Measurements from ENCODE around the gene CFAP77. TPM values are rescaled to one million over a fixed set of nuclear protein-coding genes. Genes with fewer than 3 reads are reported as not detected.

CFAP77 gene
- total RNA-seq, 8 experiments from 2014 or later, result 0.21 to 7.9 (median 0.38) TPM; not detected in 3

- WGBS, 10 experiments, result 10 to 100% (median 29%) methylated on average over 1 to 8 of the region's 18 CpGs; no CpG with 5 or more reads in 4 of the 10 experiments
- no peak for ATAC-seq (replicated peaks in 6 of 8)
- Histone ChIP-seq H3K27ac (no peak overlapping the region), H3K4me3 (no peak overlapping the region), H3K4me1 (replicated peaks in 1 of 2) (no peaks in the 10 kb centered on the region)
- in situ Hi-C loops (cut with MboI; ENCODE audit: low pct_unique_long_range_greater_than_20kb in 2 of 9, low sequenced_read_pairs in 9 of 9, unreplicated experiment in 9 of 9), result no loop called here
These were observed 106.9 kb downstream of the CFAP77 start for GRCh38 chr9:132516911-132517310.

DNA sequence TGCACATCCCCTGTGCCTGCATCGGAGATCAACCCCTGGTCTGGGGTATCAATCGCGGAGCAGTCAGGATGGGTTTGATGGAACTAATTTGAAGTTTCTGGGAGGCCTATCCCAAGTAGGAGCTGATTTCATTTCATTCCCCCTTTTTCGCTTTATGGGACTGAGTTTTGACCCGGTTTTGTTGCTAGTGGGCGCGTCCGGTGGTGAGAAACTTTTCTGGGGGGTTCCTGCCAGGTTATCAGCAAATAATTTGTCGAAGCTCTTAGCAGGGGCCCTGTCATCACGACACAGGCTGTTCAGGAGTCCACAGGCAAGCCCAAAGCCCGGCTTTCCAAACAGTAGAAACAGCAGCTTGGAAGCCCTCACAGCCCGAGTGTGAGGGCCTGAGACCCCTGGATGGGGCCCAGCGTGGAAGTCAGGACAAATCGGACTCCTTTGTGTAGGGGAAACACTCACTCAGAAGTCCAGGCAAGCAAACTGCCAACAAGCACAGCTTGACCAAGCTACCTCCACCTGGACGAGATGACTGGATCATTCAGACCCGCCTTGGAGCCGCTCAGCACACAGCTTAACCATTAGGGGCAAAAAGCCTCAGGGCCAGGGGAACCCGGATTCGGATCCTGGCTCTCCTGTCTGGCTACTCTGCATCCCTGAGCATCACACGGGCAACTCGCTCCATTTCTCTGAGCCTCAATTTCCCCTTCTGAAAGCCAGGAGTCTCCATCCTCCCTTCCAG is 108.0 kb downstream of the CFAP77 start:
- Histone ChIP-seq H3K4me3 (no peak overlapping the region), H3K4me1 (replicated peaks in 1 of 2) (peaks cover 5 to 6% of the 10 kb centered on the region in 2 donors), H3K27ac (no peak overlapping the region)
- 0 to 100% (median 76%) methylated on average over 1 to 14 of the region's 21 CpGs; no CpG with 5 or more reads in 3 of the 10 experiments for WGBS, 10 experiments
- ATAC-seq (replicated peaks in 6 of 8), result no peak
- in situ Hi-C loops (cut with MboI; ENCODE audit: low pct_unique_long_range_greater_than_20kb in 2 of 9, low sequenced_read_pairs in 9 of 9, unreplicated experiment in 9 of 9), result no loop called here

- Histone ChIP-seq H3K4me1 (replicated peaks in 1 of 2) (peaks cover 5 to 6% of the 10 kb centered on the region in 2 donors), H3K27ac (no peak overlapping the region), H3K4me3 (no peak overlapping the region)
- in situ Hi-C loops (cut with MboI; ENCODE audit: low pct_unique_long_range_greater_than_20kb in 2 of 9, low sequenced_read_pairs in 9 of 9, unreplicated experiment in 9 of 9), result no loop called here
- 27 to 100% (median 78%) methylated on average over 1 to 7 of the region's 11 CpGs; no CpG with 5 or more reads in 3 of the 10 experiments for WGBS, 10 experiments
- no peak for ATAC-seq (replicated peaks in 6 of 8)
These were observed 108.6 kb downstream of the CFAP77 start for GRCh38 chr9:132518626-132519025.

- Histone ChIP-seq H3K4me3 (no peak overlapping the region), H3K27ac (no peak overlapping the region), H3K4me1 (replicated peaks in 1 of 2) (peaks cover 5 to 6% of the 10 kb centered on the region in 2 donors)
- WGBS, 10 experiments, result no CpG with 5 or more reads among the region's 2 CpGs
- in situ Hi-C loops (cut with MboI; ENCODE audit: low pct_unique_long_range_greater_than_20kb in 2 of 9, low sequenced_read_pairs in 9 of 9, unreplicated experiment in 9 of 9), result no loop called here
- ATAC-seq (replicated peaks in 6 of 8), result no peak
These were observed 109.0 kb downstream of the CFAP77 start for GRCh38 chr9:132519033-132519432.

- no peak overlapping the region for H3K27ac ChIP-seq
- 14 to 80% (median 47%) methylated on average over 1 to 4 of the region's 5 CpGs; no CpG with 5 or more reads in 5 of the 10 experiments for WGBS, 10 experiments
- no peak overlapping the region for H3K4me3 ChIP-seq
- in situ Hi-C loops (cut with MboI; ENCODE audit: low pct_unique_long_range_greater_than_20kb in 2 of 9, low sequenced_read_pairs in 9 of 9, unreplicated experiment in 9 of 9), result no loop called here
- no peak for ATAC-seq (replicated peaks in 6 of 8)
- peaks cover 5 to 6% of the 10 kb centered on the region in 2 donors for H3K4me1 ChIP-seq (replicated peaks in 1 of 2)
These were observed 110.6 kb downstream of the CFAP77 start for GRCh38 chr9:132520612-132521011.

DNA sequence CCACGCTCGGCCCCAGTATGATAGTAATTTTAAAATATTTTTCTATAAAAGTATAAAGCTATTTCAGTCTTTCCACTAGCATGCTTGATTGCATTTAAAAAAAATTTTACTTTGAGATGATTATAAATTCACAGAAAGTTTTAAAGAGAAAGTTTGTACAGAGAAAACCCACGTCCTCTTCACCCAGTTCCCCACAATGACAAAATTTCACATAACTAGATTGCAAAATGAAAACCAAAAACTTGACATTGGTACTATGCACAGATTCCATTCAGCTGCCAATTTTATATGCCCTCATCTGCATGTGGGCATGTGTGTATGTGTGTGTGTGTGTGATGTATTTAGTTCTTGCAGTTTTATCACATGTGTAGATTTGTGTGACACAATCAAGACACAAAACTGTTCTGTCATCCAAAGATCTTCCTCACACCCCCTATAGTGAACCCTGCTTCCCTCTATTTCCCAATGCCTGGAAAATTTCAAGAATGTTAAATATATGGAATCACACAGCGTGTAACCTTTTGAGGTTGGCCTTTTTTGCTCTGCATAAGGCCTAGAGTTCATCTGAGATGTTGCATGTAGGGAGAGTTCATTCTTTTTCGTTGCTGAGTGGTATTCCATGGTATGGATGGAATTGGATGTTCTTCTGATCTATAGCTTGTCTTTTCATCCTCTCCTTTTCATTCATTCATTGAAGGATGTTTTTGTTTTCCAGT is 115.5 kb downstream of the CFAP77 start:
- no peak for ATAC-seq (replicated peaks in 6 of 8)
- in situ Hi-C loops (cut with MboI; ENCODE audit: low pct_unique_long_range_greater_than_20kb in 2 of 9, low sequenced_read_pairs in 9 of 9, unreplicated experiment in 9 of 9), result no loop called here
- Histone ChIP-seq H3K4me3 (no peak overlapping the region), H3K4me1 (replicated peaks in 1 of 2) (peaks cover 5 to 6% of the 10 kb centered on the region in 2 donors), H3K27ac (no peak overlapping the region)
- 22 to 80% (median 44%) methylated on average over 1 to 5 of the region's 5 CpGs; no CpG with 5 or more reads in 2 of the 10 experiments for WGBS, 10 experiments

DNA sequence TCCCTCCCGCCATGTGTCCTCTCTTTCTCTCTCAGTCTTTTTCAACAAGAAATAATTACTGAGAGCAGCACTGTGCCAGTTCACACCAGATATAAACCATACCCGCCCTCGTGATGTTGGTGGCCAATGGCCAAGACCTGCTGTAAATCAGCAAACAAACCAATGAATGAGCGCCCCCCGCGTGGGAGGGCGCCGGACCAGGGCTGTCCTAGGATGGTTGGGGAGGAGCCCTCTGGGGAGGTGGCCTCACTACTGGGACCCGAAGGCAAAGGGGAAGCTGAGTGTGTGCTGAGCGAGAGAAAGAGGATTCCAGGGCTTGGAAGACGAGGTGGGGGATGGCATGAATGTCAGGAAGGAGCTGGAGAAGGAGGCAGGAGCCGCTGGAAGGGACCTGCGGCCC is 121.2 kb downstream of the CFAP77 start:
- Histone ChIP-seq H3K4me1 (replicated peaks in 1 of 2) (peaks cover 6 to 14% of the 10 kb centered on the region in 2 donors), H3K27ac (no peak overlapping the region), H3K4me3 (no peak overlapping the region)
- whole genome bisulfite sequencing, 10 experiments, result 9 to 77% (median 40%) methylated on average over 1 to 10 of the region's 13 CpGs; no CpG with 5 or more reads in 1 of the 10 experiments
- in situ Hi-C loops (cut with MboI; ENCODE audit: low pct_unique_long_range_greater_than_20kb in 2 of 9, low sequenced_read_pairs in 9 of 9, unreplicated experiment in 9 of 9), result no loop called here
- ATAC-seq (replicated peaks in 6 of 8), result peak in 7 of 8 experiments; percentile 73 to 95 (median 89)

- WGBS, 10 experiments, result 16 to 93% (median 60%) methylated on average over 1 to 14 of the region's 25 CpGs; no CpG with 5 or more reads in 1 of the 10 experiments
- H3K4me3 ChIP-seq, result no peak overlapping the region
- peaks cover 6 to 14% of the 10 kb centered on the region in 2 donors for H3K4me1 ChIP-seq (replicated peaks in 1 of 2)
- ATAC-seq (replicated peaks in 6 of 8), result peak in 4 of 8 experiments; percentile 24 to 69 (median 56)
- in situ Hi-C loops (cut with MboI; ENCODE audit: low pct_unique_long_range_greater_than_20kb in 2 of 9, low sequenced_read_pairs in 9 of 9, unreplicated experiment in 9 of 9), result no loop called here
- no peak overlapping the region for H3K27ac ChIP-seq
These were observed 121.9 kb downstream of the CFAP77 start for GRCh38 chr9:132531710-132532570.

- Histone ChIP-seq H3K4me1 (replicated peaks in 1 of 2) (peaks cover 9 to 14% of the 10 kb centered on the region in 2 donors), H3K27ac (no peak overlapping the region), H3K4me3 (no peak overlapping the region)
- ATAC-seq (replicated peaks in 6 of 8), result no peak
- in situ Hi-C loops (cut with MboI; ENCODE audit: low pct_unique_long_range_greater_than_20kb in 2 of 9, low sequenced_read_pairs in 9 of 9, unreplicated experiment in 9 of 9), result no loop called here
- 50 to 100% (median 86%) methylated on average over 1 to 2 of the region's 2 CpGs; no CpG with 5 or more reads in 1 of the 10 experiments for WGBS, 10 experiments
These were observed 124.8 kb downstream of the CFAP77 start for GRCh38 chr9:132534832-132535231.

DNA sequence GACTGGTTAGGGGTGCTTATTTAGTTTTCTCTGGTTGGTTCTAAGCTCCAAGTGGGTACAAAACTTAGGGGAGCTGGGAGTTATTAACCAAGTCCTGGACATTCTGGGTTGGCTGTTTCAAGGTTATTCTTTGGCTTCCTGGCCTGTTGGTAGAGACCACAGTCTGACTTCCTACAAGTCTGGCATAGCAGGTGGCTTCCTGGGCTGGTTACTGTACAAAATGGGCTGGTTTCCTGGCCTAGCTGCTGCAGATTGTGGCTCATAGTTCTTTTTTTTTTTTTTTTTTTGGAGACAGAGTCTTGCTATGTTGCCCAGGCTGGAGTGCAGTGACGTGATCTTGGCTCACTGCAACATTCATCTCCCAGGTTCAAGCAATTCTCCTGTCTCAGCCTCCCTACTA is 126.1 kb downstream of the CFAP77 start:
- Histone ChIP-seq H3K27ac (no peak overlapping the region), H3K4me1 (replicated peaks in 1 of 2) (peaks cover 16% of the 10 kb centered on the region in 2 donors), H3K4me3 (no peak overlapping the region)
- in situ Hi-C loops (cut with MboI; ENCODE audit: low pct_unique_long_range_greater_than_20kb in 2 of 9, low sequenced_read_pairs in 9 of 9, unreplicated experiment in 9 of 9), result no loop called here
- 43 to 100% (median 60%) methylated on average over 1 of the region's 1 CpG; no CpG with 5 or more reads in 7 of the 10 experiments for WGBS, 10 experiments
- no peak for ATAC-seq (replicated peaks in 6 of 8)

DNA sequence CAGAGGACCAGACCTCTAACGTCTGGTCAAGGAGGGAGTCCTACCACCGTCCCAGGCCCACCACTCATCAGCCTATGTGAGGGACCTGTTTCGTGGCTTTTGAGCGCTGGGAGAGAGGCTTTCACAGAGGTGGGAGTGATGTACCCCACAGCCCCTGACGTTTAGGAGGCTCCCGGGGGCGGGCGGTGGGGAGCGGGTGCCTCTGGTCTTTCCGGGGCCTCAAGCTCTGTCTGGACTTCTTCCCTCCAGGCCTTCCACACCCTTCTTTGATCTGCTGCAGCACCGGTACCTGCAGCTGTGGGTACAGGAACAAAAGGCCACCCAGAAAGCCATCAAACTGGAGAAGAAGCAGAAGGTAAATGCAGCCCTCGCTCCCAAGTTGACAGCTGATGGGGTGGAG is 127.3 kb downstream of the CFAP77 start:
- 60 to 100% (median 83%) methylated on average over 1 to 4 of the region's 12 CpGs; no CpG with 5 or more reads in 4 of the 10 experiments for WGBS, 10 experiments
- in situ Hi-C loops (cut with MboI; ENCODE audit: low pct_unique_long_range_greater_than_20kb in 2 of 9, low sequenced_read_pairs in 9 of 9, unreplicated experiment in 9 of 9), result no loop called here
- Histone ChIP-seq H3K4me1 (replicated peaks in 1 of 2) (peaks cover 6 to 11% of the 10 kb centered on the region in 2 donors), H3K4me3 (no peak overlapping the region), H3K27ac (no peak overlapping the region)
- no peak for ATAC-seq (replicated peaks in 6 of 8)

DNA sequence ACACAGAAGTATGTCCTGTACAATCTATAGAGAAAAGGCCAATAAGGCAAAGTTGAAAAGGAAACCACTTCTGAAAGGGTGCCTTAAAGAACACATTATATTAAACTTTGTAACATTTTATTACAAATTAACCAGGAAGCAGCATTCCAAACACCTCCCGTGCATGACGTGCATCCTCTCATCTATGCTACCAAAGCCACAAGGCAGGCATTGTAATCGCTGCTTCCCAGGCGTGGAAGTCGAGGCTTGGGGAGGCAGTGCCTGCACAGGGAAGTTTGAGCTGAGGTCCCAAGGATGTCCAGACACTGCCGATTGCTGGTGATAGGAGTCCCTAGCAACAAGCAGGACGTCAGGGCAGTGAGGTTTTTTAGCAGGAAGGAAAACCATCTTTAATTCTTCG is 128.1 kb downstream of the CFAP77 start:
- in situ Hi-C loops (cut with MboI; ENCODE audit: low pct_unique_long_range_greater_than_20kb in 2 of 9, low sequenced_read_pairs in 9 of 9, unreplicated experiment in 9 of 9), result no loop called here
- WGBS, 10 experiments, result 10 to 100% (median 86%) methylated on average over 2 to 6 of the region's 8 CpGs; no CpG with 5 or more reads in 4 of the 10 experiments
- Histone ChIP-seq H3K4me1 (replicated peaks in 1 of 2) (peaks cover 6 to 11% of the 10 kb centered on the region in 2 donors), H3K27ac (no peak overlapping the region), H3K4me3 (no peak overlapping the region)
- ATAC-seq (replicated peaks in 6 of 8), result no peak

All from motor neuron (in vitro differentiated cells).